Liver (tissue), 9 donors: ENCODE results near the gene ERICH4. TPM values are rescaled to one million over a fixed set of nuclear protein-coding genes. Genes with fewer than 3 reads are reported as not detected.

Source experiments
- DNase-seq: peaks from one replicate; pipeline ENCODE4 v3.0.0-alpha.2; 2017; ENCODE audit warnings: low spot score
- H3K27ac ChIP-seq, 2 donors: one replicate each; pipeline ENCODE4 v1.7.0; 2013; ENCODE audit warnings: inconsistent platforms in 2 of 2, low read length in 2 of 2, control low read depth in 1 of 2, low read depth in 1 of 2, mild to moderate bottlenecking in 1 of 2
- H3K27me3 ChIP-seq, 4 donors: one replicate each; pipeline versions ENCODE4 v1.6.1 to v1.7.0; 2013; ENCODE audit warnings: low read length in 3 of 4, inconsistent platforms in 1 of 4, mild to moderate bottlenecking in 1 of 4, moderate library complexity in 1 of 4; ENCODE audit not compliant: control insufficient read depth in 4 of 4, insufficient read depth in 4 of 4
- H3K36me3 ChIP-seq, 4 donors: one replicate each; pipeline versions ENCODE4 v1.6.1 to v1.7.0; 2013; ENCODE audit warnings: low read length in 3 of 4, mild to moderate bottlenecking in 3 of 4, low read depth in 1 of 4, moderate library complexity in 1 of 4; ENCODE audit not compliant: control insufficient read depth in 4 of 4, insufficient read depth in 3 of 4
- H3K4me1 ChIP-seq, 4 donors: one replicate each; pipeline versions ENCODE4 v1.6.1 to v1.7.0; 2013; ENCODE audit warnings: low read length in 3 of 4, mild to moderate bottlenecking in 3 of 4, moderate library complexity in 1 of 4; ENCODE audit not compliant: control insufficient read depth in 4 of 4, insufficient read depth in 4 of 4
- H3K4me3 ChIP-seq, 3 donors: one replicate each; pipeline versions ENCODE4 v1.6.1 to v1.7.0; 2013; ENCODE audit warnings: low read length in 3 of 3, control low read depth in 1 of 3, low read depth in 1 of 3, mild to moderate bottlenecking in 1 of 3
- H3K9ac ChIP-seq, 2 donors: one replicate each; pipeline ENCODE4 v1.7.0; 2013; ENCODE audit warnings: low read length in 2 of 2, mild to moderate bottlenecking in 2 of 2, moderate library complexity in 2 of 2, control low read depth in 1 of 2, low read depth in 1 of 2
- H3K9me3 ChIP-seq, 4 donors: one replicate each; pipeline versions ENCODE4 v1.6.1 to v1.7.0; 2013; ENCODE audit warnings: low read length in 3 of 4; ENCODE audit not compliant: control insufficient read depth in 4 of 4
- ATF3 ChIP-seq: IDR thresholded peaks from 2 replicates; pipeline ENCODE4 v1.6.1; 2016; ENCODE audit warnings: antibody characterized with exemption
- CTCF ChIP-seq: fragments of 150-350 bp; IDR thresholded peaks from 2 replicates; pipeline ENCODE4 v1.5.1; 2017; ENCODE audit warnings: improper control_type of control experiment, low read depth, low read length; ENCODE audit not compliant: missing input control
- EGR1 ChIP-seq, 2 donors: IDR thresholded peaks; 2 replicates each; pipeline ENCODE4 v1.6.1; 2016 to 2018; ENCODE audit warnings: antibody characterized with exemption in 2 of 2, low read depth in 2 of 2
- FOXA1 ChIP-seq: IDR thresholded peaks from 2 replicates; pipeline ENCODE4 v1.6.1; 2016; ENCODE audit warnings: antibody characterized with exemption
- FOXA2 ChIP-seq: IDR thresholded peaks from 2 replicates; pipeline ENCODE4 v1.6.1; 2016; ENCODE audit warnings: antibody characterized with exemption
- GABPA ChIP-seq, 2 donors: IDR thresholded peaks in 1 of 2; conservative IDR thresholded peaks in 1 of 2; 2 replicates each; pipeline ENCODE4 v1.6.1; 2016; ENCODE audit warnings: antibody characterized with exemption in 2 of 2, mild to moderate bottlenecking in 1 of 2, moderate library complexity in 1 of 2
- HNF4G ChIP-seq: IDR thresholded peaks from 2 replicates; pipeline ENCODE4 v1.6.1; 2016; ENCODE audit warnings: antibody characterized with exemption
- JUND ChIP-seq, 2 donors: IDR thresholded peaks; 2 replicates each; pipeline ENCODE4 v1.6.1; 2016; ENCODE audit warnings: antibody characterized with exemption in 2 of 2
- MAX ChIP-seq: IDR thresholded peaks from 2 replicates; pipeline ENCODE4 v1.6.1; 2016; ENCODE audit warnings: antibody characterized with exemption
- NR2F2 ChIP-seq: IDR thresholded peaks from 2 replicates; pipeline ENCODE4 v1.6.1; 2016; ENCODE audit warnings: antibody characterized with exemption
- RAD21 ChIP-seq, 2 donors: IDR thresholded peaks; 2 replicates each; pipeline ENCODE4 v1.6.1; 2016; ENCODE audit warnings: antibody characterized with exemption in 2 of 2, mild to moderate bottlenecking in 2 of 2
- REST ChIP-seq: IDR thresholded peaks from 2 replicates; pipeline ENCODE4 v1.6.1; 2016; ENCODE audit warnings: antibody characterized with exemption, mild to moderate bottlenecking
- RXRA ChIP-seq, 2 donors: IDR thresholded peaks; 2 replicates each; pipeline ENCODE4 v1.6.1; 2017 to 2018; ENCODE audit warnings: antibody characterized with exemption in 2 of 2, mild to moderate bottlenecking in 1 of 2
- SP1 ChIP-seq: IDR thresholded peaks from 2 replicates; pipeline ENCODE4 v1.6.1; 2018; ENCODE audit warnings: antibody characterized with exemption, mild to moderate bottlenecking
- TAF1 ChIP-seq: conservative IDR thresholded peaks from 2 replicates; pipeline ENCODE4 v1.6.1; 2016; ENCODE audit warnings: antibody characterized with exemption, mild to moderate bottlenecking
- YY1 ChIP-seq: IDR thresholded peaks from 2 replicates; pipeline ENCODE4 v1.6.1; 2016; ENCODE audit warnings: antibody characterized with exemption, mild to moderate bottlenecking
- ZBTB33 ChIP-seq: IDR thresholded peaks from 2 replicates; pipeline ENCODE4 v1.6.1; 2016; ENCODE audit warnings: antibody characterized with exemption
- WGBS: extraction: QIAGEN DNeasy Blood & Tissue Kit; methylation state at CpG from one replicate; pipeline ENCODE4 v1.1.7; 2013; 5-methylcytosine and 5-hydroxymethylcytosine counted together
- polyA plus RNA-seq, 2 donors: library from polyadenylated mRNA; stranded (reverse) in 1 of 2; unstranded in 1 of 2; fragments of 200-250 nt in 1 of 2; fragments of >200 nt in 1 of 2; fragmentation: Nextera tagmentation in 1 of 2; extraction: Ambion mirVana in 1 of 2; gene quantifications; one replicate each; pipeline versions ENCODE4 v1.2.1 to v1.2.3, GENCODE V29; 2013 to 2015
- total RNA-seq, 2 donors: library from RNA; depleted of rRNA; stranded (reverse); fragments of >200 nt; gene quantifications; one replicate each; pipeline ENCODE4 v1.2.3, GENCODE V29; 2014
- donor health status: healthy.
- donor health status: healthy.
- donor health status: healthy.
- donor health status: healthy.
- donor health status: healthy.

ERICH4 gene
- total and polyA plus RNA-seq, 4 donors, result not detected

GRCh38 chr19:41479757-41480191, 36.8 kb downstream of the ERICH4 start:
- TF ChIP-seq HNF4G (no peak), MAX (no peak), FOXA2 (no peak), NR2F2 (no peak)
- WGBS, result 67% methylated on average over 8 of the region's 8 CpGs
- H3K36me3 ChIP-seq, result no peaks in the 10 kb centered on the region
- peaks cover 0 to 4% (median 0%) of the 10 kb centered on the region in 4 donors for H3K9me3 ChIP-seq
- no peak for DNase-seq
- H3K27ac ChIP-seq, result peak overlapping the region; percentile 33 to 54
- no peak overlapping the region for H3K9ac ChIP-seq
- H3K4me1 ChIP-seq, result no peaks in the 10 kb centered on the region
- peaks cover 0 to 6% (median 3%) of the 10 kb centered on the region in 4 donors for H3K27me3 ChIP-seq
- H3K4me3 ChIP-seq, result no peak overlapping the region

- H3K27me3 ChIP-seq, result peaks cover 0 to 4% (median 3%) of the 10 kb centered on the region in 4 donors
- WGBS, result 74% methylated on average over 12 of the region's 12 CpGs
- no peak overlapping the region for H3K9ac ChIP-seq
- peaks cover 0 to 4% (median 0%) of the 10 kb centered on the region in 4 donors for H3K9me3 ChIP-seq
- H3K36me3 ChIP-seq, result no peaks in the 10 kb centered on the region
- no peak for TF ChIP-seq EGR1 (IDR thresholded peaks at IDR 0.05; ENCODE audit: low read depth in 2 of 2)
- no peak for TF ChIP-seq RAD21 (IDR thresholded peaks at IDR 0.05)
- no peak for TF ChIP-seq NR2F2
- no peak for TF ChIP-seq GABPA (IDR thresholded peaks at IDR 0.05 in 1 of 2, conservative IDR thresholded peaks at IDR 0.05 in 1 of 2)
- TF ChIP-seq RXRA (IDR thresholded peaks at IDR 0.05), result no peak
- no peak for TF ChIP-seq ZBTB33
- no peak for TF ChIP-seq REST
- H3K27ac ChIP-seq, result peak overlapping the region in 1 of 2 donors; percentile 33
- H3K4me1 ChIP-seq, result no peaks in the 10 kb centered on the region
- H3K4me3 ChIP-seq, result no peak overlapping the region
- DNase-seq, result no peak
Measured at GRCh38 chr19:41480336-41480735, 37.4 kb downstream of the ERICH4 start.

- no peak for DNase-seq
- Histone ChIP-seq H3K4me1 (no peaks in the 10 kb centered on the region), H3K9ac (no peak overlapping the region), H3K27me3 (peaks cover 0 to 3% (median 1%) of the 10 kb centered on the region in 4 donors), H3K9me3 (peaks cover 2 to 6% (median 4%) of the 10 kb centered on the region in 4 donors), H3K36me3 (no peaks in the 10 kb centered on the region), H3K27ac (no peak overlapping the region), H3K4me3 (no peak overlapping the region)
- WGBS, result 71% methylated on average over 4 of the region's 4 CpGs
- TF ChIP-seq EGR1 (IDR thresholded peaks at IDR 0.05; ENCODE audit: low read depth in 2 of 2) (no peak), NR2F2 (no peak), TAF1 (no peak), ZBTB33 (no peak), SP1 (no peak), ATF3 (no peak), JUND (IDR thresholded peaks at IDR 0.05) (no peak), GABPA (IDR thresholded peaks at IDR 0.05 in 1 of 2, conservative IDR thresholded peaks at IDR 0.05 in 1 of 2) (no peak), HNF4G (no peak), FOXA2 (no peak), MAX (no peak), FOXA1 (no peak), RXRA (IDR thresholded peaks at IDR 0.05) (no peak), YY1 (no peak), RAD21 (IDR thresholded peaks at IDR 0.05) (no peak), CTCF (no peak)
Measured at GRCh38 chr19:41484822-41485221, 41.9 kb downstream of the ERICH4 start.
